ENCODE results near the gene PSPN.

- TF ChIP-seq CTCF (IDR thresholded peaks at IDR 0.05; ENCODE audit: borderline replicate concordance, extremely low read depth, low read length, poor library complexity, severe bottlenecking) (no peak), EZH2 (IDR thresholded peaks at IDR 0.05; ENCODE audit: borderline replicate concordance, low read depth, low read length, severe bottlenecking) (no peak)
Observed at GRCh38 chr19:6402837-6403608, 27.3 kb upstream of the PSPN start.

Data from DND-41 (cell line).